ENCODE data around the gene CDH23.

Gene CDH23

GRCh38 chr10:71413581-71413980 lies 16.9 kb downstream of the CDH23 start:
- no peak for DNase-seq (ENCODE audit: low read depth)
- H3K4me3 ChIP-seq (ENCODE audit: low read depth, low read length) = no peak overlapping the region
- in situ Hi-C loops (cut with HindIII; ENCODE audit: low sequenced_read_pairs) = no loop called here
- TF ChIP-seq CTCF (IDR thresholded peaks at IDR 0.05; ENCODE audit: low read depth, low read length, missing control alignments) = no peak

- in situ Hi-C loops (cut with HindIII; ENCODE audit: low sequenced_read_pairs) = no loop called here
- H3K4me3 ChIP-seq (ENCODE audit: low read depth, low read length) = no peak overlapping the region
- no peak for DNase-seq (ENCODE audit: low read depth)
- no peak for TF ChIP-seq CTCF (IDR thresholded peaks at IDR 0.05; ENCODE audit: low read depth, low read length, missing control alignments)
Observed at GRCh38 chr10:71414359-71414758, 17.6 kb downstream of the CDH23 start.

- no peak for DNase-seq (ENCODE audit: low read depth)
- TF ChIP-seq CTCF (IDR thresholded peaks at IDR 0.05; ENCODE audit: low read depth, low read length, missing control alignments) = no peak
- in situ Hi-C loops (cut with HindIII; ENCODE audit: low sequenced_read_pairs) = no loop called here
- no peak overlapping the region for H3K4me3 ChIP-seq (ENCODE audit: low read depth, low read length)
Observed at GRCh38 chr10:71419002-71419540, 22.4 kb downstream of the CDH23 start.

- no peak overlapping the region for H3K4me3 ChIP-seq (ENCODE audit: low read depth, low read length)
- no peak for DNase-seq (ENCODE audit: low read depth)
- in situ Hi-C loops (cut with HindIII; ENCODE audit: low sequenced_read_pairs) = no loop called here
- TF ChIP-seq CTCF (IDR thresholded peaks at IDR 0.05; ENCODE audit: low read depth, low read length, missing control alignments) = no peak
Observed at GRCh38 chr10:71419750-71420149, 23.0 kb downstream of the CDH23 start.

GRCh38 chr10:71421075-71421434 lies 24.3 kb downstream of the CDH23 start:
- TF ChIP-seq CTCF (IDR thresholded peaks at IDR 0.05; ENCODE audit: low read depth, low read length, missing control alignments) = no peak
- no peak for DNase-seq (ENCODE audit: low read depth)
- no peak overlapping the region for H3K4me3 ChIP-seq (ENCODE audit: low read depth, low read length)
- in situ Hi-C loops (cut with HindIII; ENCODE audit: low sequenced_read_pairs) = no loop called here

GRCh38 chr10:71423250-71423649 lies 26.5 kb downstream of the CDH23 start:
- in situ Hi-C loops (cut with HindIII; ENCODE audit: low sequenced_read_pairs) = no loop called here
- TF ChIP-seq CTCF (IDR thresholded peaks at IDR 0.05; ENCODE audit: low read depth, low read length, missing control alignments) = no peak
- H3K4me3 ChIP-seq (ENCODE audit: low read depth, low read length) = no peak overlapping the region

GRCh38 chr10:71423901-71424300 lies 27.2 kb downstream of the CDH23 start:
- no peak overlapping the region for H3K4me3 ChIP-seq (ENCODE audit: low read depth, low read length)
- no peak for DNase-seq (ENCODE audit: low read depth)
- in situ Hi-C loops (cut with HindIII; ENCODE audit: low sequenced_read_pairs) = no loop called here
- no peak for TF ChIP-seq CTCF (IDR thresholded peaks at IDR 0.05; ENCODE audit: low read depth, low read length, missing control alignments)

More at GRCh38 chr10:71423250-71423649, 26.5 kb downstream of the CDH23 start:
- no peak for DNase-seq (ENCODE audit: low read depth)

All from astrocyte of the cerebellum (primary cell).